NCI-H2196 treated with DMSO at 0.1 percent for 48 hours (cell line): ENCODE results near the gene S100A1.

Experiments used
- DNase-seq: peaks from one replicate; lab custom pipeline; 2025; ENCODE audit not compliant: unreplicated experiment; lab: John Stamatoyannopoulos, UW

The S100A1 gene

GRCh38 chr1:153680120-153680403, 51.8 kb downstream of the S100A1 start:
- DNase-seq: no peak
